Subcutaneous abdominal adipose tissue (tissue), 5 donors: ENCODE data around the gene PCYOX1L.
A peak's percentile ranks its signal among the peaks of the same experiment; 100 is the strongest.
"Not testable (repeated sequence)": the region's sequence is repeated elsewhere in the genome, so short reads cannot be mapped to it uniquely, and the experiment has no call there.

Experiments used
- H3K27ac ChIP-seq: one replicate; pipeline ENCODE4 v1.7.0; 2013; ENCODE audit warnings: low read depth, mild to moderate bottlenecking, inconsistent platforms, low read length, moderate library complexity
- H3K27me3 ChIP-seq, 5 donors: one replicate each; pipeline ENCODE4 v1.7.0; 2013; ENCODE audit warnings: low read length in 5 of 5, inconsistent platforms in 1 of 5; ENCODE audit not compliant: control insufficient read depth in 5 of 5, insufficient read depth in 4 of 5
- H3K36me3 ChIP-seq, 5 donors: one replicate each; pipeline ENCODE4 v1.7.0; 2013; ENCODE audit warnings: low read length in 5 of 5; ENCODE audit not compliant: control insufficient read depth in 5 of 5, insufficient read depth in 5 of 5
- H3K4me1 ChIP-seq, 5 donors: one replicate each; pipeline ENCODE4 v1.7.0; 2013; ENCODE audit warnings: low read length in 5 of 5, mild to moderate bottlenecking in 3 of 5, moderate library complexity in 1 of 5; ENCODE audit not compliant: control insufficient read depth in 5 of 5, insufficient read depth in 5 of 5
- H3K4me3 ChIP-seq, 5 donors: one replicate each; pipeline ENCODE4 v1.7.0; 2013; ENCODE audit warnings: low read length in 5 of 5, low read depth in 1 of 5
- H3K9ac ChIP-seq, 5 donors: one replicate each; pipeline ENCODE4 v1.7.0; 2013; ENCODE audit warnings: low read length in 5 of 5, mild to moderate bottlenecking in 4 of 5, moderate library complexity in 3 of 5
- H3K9me3 ChIP-seq, 5 donors: one replicate each; pipeline ENCODE4 v1.7.0; 2013; ENCODE audit warnings: low read length in 5 of 5; ENCODE audit not compliant: control insufficient read depth in 5 of 5
- donor health status: healthy.
- donor health status: healthy.
- donor health status: healthy.
- donor health status: healthy.
- donor health status: healthy.

The PCYOX1L gene

DNA sequence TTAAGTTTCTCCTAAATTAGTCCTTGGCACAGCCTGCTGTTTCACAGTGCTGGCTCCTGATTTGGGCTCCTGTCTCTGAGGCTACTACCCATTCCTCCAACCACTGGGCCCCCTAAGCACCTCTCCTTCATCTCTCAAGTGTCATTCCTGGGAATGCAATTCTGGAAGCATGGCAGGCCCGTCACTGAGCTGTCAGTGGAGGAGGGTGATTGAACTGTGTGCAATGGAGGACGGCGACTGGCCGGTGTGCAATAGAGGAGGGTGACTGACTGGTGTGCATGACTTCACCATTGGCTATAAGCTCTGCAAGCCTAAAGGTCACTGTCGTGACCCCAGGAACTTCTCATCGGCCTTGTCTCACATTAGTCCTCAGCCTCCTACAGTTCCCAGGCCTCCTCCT, 33.7 kb downstream of the PCYOX1L start:
- H3K4me1 ChIP-seq = peaks cover 5 to 24% (median 17%) of the 10 kb centered on the region in 5 donors
- no peak overlapping the region for H3K9ac ChIP-seq
- no peaks in the 10 kb centered on the region for H3K9me3 ChIP-seq
- no peak overlapping the region for H3K4me3 ChIP-seq
- H3K27me3 ChIP-seq = peaks cover 0 to 4% (median 0%) of the 10 kb centered on the region in 5 donors
- H3K27ac ChIP-seq = no peak overlapping the region
- no peaks in the 10 kb centered on the region for H3K36me3 ChIP-seq

DNA sequence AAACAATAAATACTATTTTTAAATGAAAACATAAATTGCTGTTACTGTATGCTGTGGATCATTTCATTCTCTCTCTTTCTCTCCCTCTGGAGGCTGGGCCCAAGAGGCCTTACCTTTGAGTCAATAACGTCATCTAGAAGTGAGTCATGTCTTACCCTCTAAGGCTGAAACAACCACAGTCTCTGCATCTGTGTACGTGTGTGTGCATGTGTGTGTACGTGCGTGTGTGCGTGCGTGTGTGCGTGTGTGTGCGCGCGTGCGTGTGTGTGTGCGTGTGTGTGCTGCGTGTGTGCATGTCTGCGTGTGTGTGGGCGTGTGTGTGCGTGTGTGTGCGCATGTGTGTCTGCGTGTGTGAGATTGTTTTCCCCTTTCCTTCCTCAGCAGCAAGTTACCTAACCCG, 34.9 kb downstream of the PCYOX1L start:
- no peak overlapping the region for H3K9ac ChIP-seq
- H3K4me1 ChIP-seq = peaks cover 2 to 13% (median 7%) of the 10 kb centered on the region in 5 donors
- no peak overlapping the region for H3K27ac ChIP-seq
- H3K36me3 ChIP-seq = no peaks in the 10 kb centered on the region
- no peak overlapping the region for H3K4me3 ChIP-seq
- H3K9me3 ChIP-seq = no peaks in the 10 kb centered on the region
- no peaks in the 10 kb centered on the region for H3K27me3 ChIP-seq

DNA sequence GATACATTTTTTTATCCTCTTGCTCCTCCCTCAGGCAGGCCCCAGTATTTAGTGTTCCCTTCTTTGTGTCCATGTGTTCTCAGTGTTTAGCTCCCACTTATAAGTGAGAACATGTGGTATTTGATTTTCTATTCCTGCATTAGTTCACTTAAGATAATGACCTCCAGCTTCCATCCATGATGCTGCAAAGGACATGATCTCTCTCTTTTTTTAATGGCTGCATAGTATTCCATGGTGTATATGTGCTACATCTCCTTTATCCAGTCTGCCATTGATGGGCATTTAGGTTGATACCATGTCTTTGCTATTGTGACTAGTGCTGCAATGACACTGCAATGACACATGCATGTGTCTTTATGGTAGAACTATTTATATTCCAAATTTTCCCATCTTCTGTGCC, 37.1 kb downstream of the PCYOX1L start:
- H3K4me3 ChIP-seq, H3K27ac ChIP-seq, H3K36me3 ChIP-seq, H3K9ac ChIP-seq, H3K27me3 ChIP-seq, H3K9me3 ChIP-seq: not testable (repeated sequence)
- H3K4me1 ChIP-seq = peaks cover 0 to 12% (median 8%) of the 10 kb centered on the region in 5 donors

DNA sequence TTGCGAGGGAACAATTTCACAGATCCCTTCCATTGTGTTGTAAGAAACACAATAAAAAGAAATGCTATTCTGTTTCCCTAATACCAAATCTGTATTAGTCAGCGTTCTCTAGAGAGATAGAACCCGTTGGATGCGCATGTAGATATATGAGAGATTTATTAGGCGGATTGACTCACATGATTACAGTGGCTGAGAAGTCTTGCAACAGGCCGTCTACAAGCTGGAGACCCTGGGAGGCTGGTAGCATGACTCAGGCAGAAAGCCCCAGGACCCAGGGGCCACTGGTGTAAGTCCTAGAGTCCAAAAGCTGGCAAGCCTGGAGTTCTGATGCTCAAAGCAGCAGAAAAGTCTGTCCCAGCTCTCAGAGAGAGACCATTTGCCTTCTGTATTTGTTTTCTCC, 39.7 kb downstream of the PCYOX1L start:
- Histone ChIP-seq H3K4me1 (peaks cover 4 to 20% (median 17%) of the 10 kb centered on the region in 5 donors), H3K9me3 (no peaks in the 10 kb centered on the region), H3K9ac (peak overlapping the region in 1 of 5 donors; percentile 36), H3K27me3 (no peaks in the 10 kb centered on the region), H3K36me3 (no peaks in the 10 kb centered on the region), H3K4me3 (no peak overlapping the region), H3K27ac (peak overlapping the region; percentile 60)

- H3K36me3 ChIP-seq, H3K9me3 ChIP-seq, H3K27me3 ChIP-seq, H3K9ac ChIP-seq, H3K4me3 ChIP-seq, H3K27ac ChIP-seq: not testable (repeated sequence)
- H3K4me1 ChIP-seq = peaks cover 4 to 20% (median 17%) of the 10 kb centered on the region in 5 donors
Measured at GRCh38 chr5:149398747-149399266, 41.0 kb downstream of the PCYOX1L start.

DNA sequence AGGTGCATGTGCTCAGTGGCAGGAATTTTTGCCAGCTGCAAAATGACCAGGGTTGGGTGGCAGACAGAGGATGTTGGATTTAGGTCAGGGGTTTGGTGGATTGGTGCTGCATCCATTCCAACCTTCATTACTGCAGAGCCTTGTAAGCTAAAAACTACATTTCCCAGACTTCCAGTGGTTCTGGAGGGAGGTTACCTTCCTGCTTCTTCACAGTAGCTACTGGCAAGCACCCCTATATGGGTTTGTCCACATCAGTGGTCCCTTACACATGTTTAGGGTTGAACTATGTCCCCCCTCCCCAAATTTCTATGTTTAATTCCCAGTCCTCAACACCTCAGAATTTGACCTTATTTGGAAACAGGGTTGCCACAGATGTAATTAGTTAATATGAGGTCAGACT, 41.9 kb downstream of the PCYOX1L start:
- Histone ChIP-seq H3K27ac (no peak overlapping the region), H3K9ac (no peak overlapping the region), H3K9me3 (no peaks in the 10 kb centered on the region)

GRCh38 chr5:149400304-149400703, 42.5 kb downstream of the PCYOX1L start:
- Histone ChIP-seq H3K36me3 (no peaks in the 10 kb centered on the region), H3K27ac (peak overlapping the region; percentile 9), H3K9me3 (no peaks in the 10 kb centered on the region), H3K9ac (no peak overlapping the region), H3K4me1 (peaks cover 7 to 30% (median 20%) of the 10 kb centered on the region in 5 donors), H3K27me3 (no peaks in the 10 kb centered on the region), H3K4me3 (no peak overlapping the region)

More for the DNA sequence above, 41.9 kb downstream of the PCYOX1L start:
- no peaks in the 10 kb centered on the region for H3K36me3 ChIP-seq
- no peak overlapping the region for H3K4me3 ChIP-seq
- peaks cover 7 to 25% (median 17%) of the 10 kb centered on the region in 5 donors for H3K4me1 ChIP-seq
- no peaks in the 10 kb centered on the region for H3K27me3 ChIP-seq

DNA sequence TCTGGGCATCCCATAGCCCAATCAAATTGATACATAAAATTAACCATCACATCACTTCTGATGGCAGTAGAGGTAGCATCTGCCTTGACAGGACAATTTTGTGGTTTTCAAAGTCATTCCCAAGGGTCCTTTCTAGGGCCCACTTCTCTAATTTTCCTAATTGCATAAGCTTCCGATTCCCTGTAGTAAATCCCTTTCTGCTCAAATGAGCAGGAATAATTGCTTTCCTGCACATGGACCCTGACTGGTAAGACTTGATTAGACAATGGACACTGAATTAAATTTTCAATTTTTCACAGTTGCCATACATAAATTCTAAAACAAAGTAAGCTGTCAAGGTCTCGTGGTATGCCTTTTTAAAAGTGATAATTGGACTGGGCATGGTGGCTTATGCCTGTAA, 43.2 kb downstream of the PCYOX1L start:
- H3K27me3 ChIP-seq = peaks cover 0 to under 1% (median 0%) of the 10 kb centered on the region in 5 donors
- no peak overlapping the region for H3K4me3 ChIP-seq
- no peak overlapping the region for H3K9ac ChIP-seq
- no peaks in the 10 kb centered on the region for H3K9me3 ChIP-seq
- no peaks in the 10 kb centered on the region for H3K36me3 ChIP-seq
- no peak overlapping the region for H3K27ac ChIP-seq
- peaks cover 7 to 38% (median 28%) of the 10 kb centered on the region in 5 donors for H3K4me1 ChIP-seq

DNA sequence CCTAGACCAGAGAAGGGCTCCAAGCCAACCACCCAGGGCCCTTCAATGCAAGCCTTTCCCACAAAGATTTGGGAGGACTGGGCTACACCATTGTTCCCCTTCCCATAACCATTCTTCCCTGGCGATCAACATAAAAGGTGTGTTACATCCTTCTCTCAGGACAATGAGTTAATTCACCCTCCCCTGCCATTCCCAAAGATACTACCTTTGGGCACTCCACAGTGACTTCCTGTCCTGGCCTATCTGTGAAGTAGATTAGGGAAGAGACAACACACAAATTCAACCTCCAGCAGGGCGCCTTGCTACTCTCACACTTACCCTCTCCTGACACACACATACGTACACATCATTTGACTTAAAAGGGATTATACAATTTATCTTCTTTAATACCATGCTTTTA, 44.4 kb downstream of the PCYOX1L start:
- Histone ChIP-seq H3K4me3 (no peak overlapping the region), H3K4me1 (peaks cover 10 to 44% (median 39%) of the 10 kb centered on the region in 5 donors), H3K9me3 (no peaks in the 10 kb centered on the region), H3K36me3 (no peaks in the 10 kb centered on the region), H3K27ac (no peak overlapping the region), H3K9ac (no peak overlapping the region), H3K27me3 (peaks cover 0 to 3% (median 0%) of the 10 kb centered on the region in 5 donors)

- Histone ChIP-seq H3K9me3 (no peaks in the 10 kb centered on the region), H3K4me3 (no peak overlapping the region), H3K27me3 (peaks cover 0 to 3% (median 0%) of the 10 kb centered on the region in 5 donors), H3K9ac (no peak overlapping the region), H3K4me1 (peaks cover 10 to 48% (median 45%) of the 10 kb centered on the region in 5 donors), H3K27ac (no peak overlapping the region), H3K36me3 (peaks cover 0 to 1% (median 0%) of the 10 kb centered on the region in 5 donors)
Measured at GRCh38 chr5:149403923-149404745, 46.3 kb downstream of the PCYOX1L start.
